ENCODE measurements around the gene ITIH3.

- no peak for TF ChIP-seq TEAD4 (IDR thresholded peaks at IDR 0.05; ENCODE audit: low read depth, low read length)
- TF ChIP-seq, protein P1, sequence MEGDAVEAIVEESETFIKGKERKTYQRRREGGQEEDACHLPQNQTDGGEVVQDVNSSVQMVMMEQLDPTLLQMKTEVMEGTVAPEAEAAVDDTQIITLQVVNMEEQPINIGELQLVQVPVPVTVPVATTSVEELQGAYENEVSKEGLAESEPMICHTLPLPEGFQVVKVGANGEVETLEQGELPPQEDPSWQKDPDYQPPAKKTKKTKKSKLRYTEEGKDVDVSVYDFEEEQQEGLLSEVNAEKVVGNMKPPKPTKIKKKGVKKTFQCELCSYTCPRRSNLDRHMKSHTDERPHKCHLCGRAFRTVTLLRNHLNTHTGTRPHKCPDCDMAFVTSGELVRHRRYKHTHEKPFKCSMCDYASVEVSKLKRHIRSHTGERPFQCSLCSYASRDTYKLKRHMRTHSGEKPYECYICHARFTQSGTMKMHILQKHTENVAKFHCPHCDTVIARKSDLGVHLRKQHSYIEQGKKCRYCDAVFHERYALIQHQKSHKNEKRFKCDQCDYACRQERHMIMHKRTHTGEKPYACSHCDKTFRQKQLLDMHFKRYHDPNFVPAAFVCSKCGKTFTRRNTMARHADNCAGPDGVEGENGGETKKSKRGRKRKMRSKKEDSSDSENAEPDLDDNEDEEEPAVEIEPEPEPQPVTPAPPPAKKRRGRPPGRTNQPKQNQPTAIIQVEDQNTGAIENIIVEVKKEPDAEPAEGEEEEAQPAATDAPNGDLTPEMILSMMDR (IDR thresholded peaks at IDR 0.05; ENCODE audit: control extremely low read depth in 1 of 3, insufficient read depth in 1 of 3, low read depth in 1 of 3, low read length in 3 of 3) = no peak
- TF ChIP-seq YY1 (IDR thresholded peaks at IDR 0.05; ENCODE audit: low read depth, low read length) = no peak
- no peak for TF ChIP-seq SIN3A (conservative IDR thresholded peaks at IDR 0.05 in 1 of 2, IDR thresholded peaks at IDR 0.05 in 1 of 2; ENCODE audit: low read depth in 1 of 2, low read length in 2 of 2)
- no peak for TF ChIP-seq POLR2A (IDR thresholded peaks at IDR 0.05; ENCODE audit: control extremely low read depth in 1 of 2, low read depth in 2 of 2, low read length in 2 of 2)
- TF ChIP-seq EP300 (IDR thresholded peaks at IDR 0.05; ENCODE audit: borderline replicate concordance in 1 of 2, low read depth in 2 of 2, low read length in 2 of 2) = no peak
- TF ChIP-seq RFX5 (IDR thresholded peaks at IDR 0.05; ENCODE audit: borderline replicate concordance, low read depth, low read length) = no peak
- TF ChIP-seq EZH2 (IDR thresholded peaks at IDR 0.05; ENCODE audit: low read depth, low read length, severe bottlenecking) = no peak
- no peak for TF ChIP-seq RNF2 (IDR thresholded peaks at IDR 0.05; ENCODE audit: borderline replicate concordance, low read depth, low read length, missing control alignments, poor library complexity, severe bottlenecking)
- no peak for TF ChIP-seq TAF1 (IDR thresholded peaks at IDR 0.05; ENCODE audit: low read depth, low read length)
- TF ChIP-seq JUND (IDR thresholded peaks at IDR 0.05; ENCODE audit: low read length) = no peak
- no peak for TF ChIP-seq JUN (IDR thresholded peaks at IDR 0.05; ENCODE audit: low read depth, low read length)
- TF ChIP-seq POLR2AphosphoS5 (IDR thresholded peaks at IDR 0.05; ENCODE audit: low read depth, low read length) = no peak
- no peak for TF ChIP-seq PHF8 (conservative IDR thresholded peaks at IDR 0.05; ENCODE audit: low read depth, low read length)
These were observed 23.3 kb downstream of the ITIH3 start for GRCh38 chr3:52817860-52818259.
